GM21723 (cell line): ENCODE measurements around the gene IP6K2.

Experiments used
- ATAC-seq: cut with Tn5 transposase; IDR thresholded peaks from one replicate; pipeline ENCODE4 v1.9.1; 2021; ENCODE audit warnings: mild to moderate bottlenecking, moderate library complexity; ENCODE audit not compliant: unreplicated experiment

IP6K2 gene

GRCh38 chr3:48674505-48674904 lies 42.5 kb downstream of the IP6K2 start:
- ATAC-seq, result no peak

- ATAC-seq, result no peak
Observed at GRCh38 chr3:48672522-48672921, 44.5 kb downstream of the IP6K2 start.

- ATAC-seq, result no peak
Observed at GRCh38 chr3:48664929-48665328, 52.1 kb downstream of the IP6K2 start.

GRCh38 chr3:48664313-48664644 lies 52.7 kb downstream of the IP6K2 start:
- ATAC-seq, result no peak

- ATAC-seq, result peak; percentile 85
Observed at GRCh38 chr3:48663489-48664312, 53.3 kb downstream of the IP6K2 start.

- ATAC-seq, result no peak
Observed at GRCh38 chr3:48662753-48663488, 54.1 kb downstream of the IP6K2 start, which contains the start of gene CELSR3. TSS of gene CELSR3 (minus strand) at chr3:48662886. CDS start at chr3:48662634, 252 bp downstream.

GRCh38 chr3:48662145-48662752 lies 54.8 kb downstream of the IP6K2 start:
- no peak for ATAC-seq

- ATAC-seq, result no peak
Observed at GRCh38 chr3:48661501-48662144, 55.4 kb downstream of the IP6K2 start.

- ATAC-seq, result no peak
Observed at GRCh38 chr3:48660800-48661400, 56.1 kb downstream of the IP6K2 start.

GRCh38 chr3:48656841-48657281 lies 60.2 kb downstream of the IP6K2 start:
- no peak for ATAC-seq

- peak; percentile 61 for ATAC-seq
Observed at GRCh38 chr3:48656061-48656840, 60.8 kb downstream of the IP6K2 start.

- ATAC-seq, result no peak
Observed at GRCh38 chr3:48655606-48656005, 61.4 kb downstream of the IP6K2 start.

- no peak for ATAC-seq
Observed at GRCh38 chr3:48655063-48655462, 62.0 kb downstream of the IP6K2 start.

- ATAC-seq, result no peak
Observed at GRCh38 chr3:48652923-48653715, 63.9 kb downstream of the IP6K2 start.

- ATAC-seq, result no peak
Observed at GRCh38 chr3:48651771-48652170, 65.2 kb downstream of the IP6K2 start.

- ATAC-seq, result no peak
Observed at GRCh38 chr3:48650723-48651122, 66.3 kb downstream of the IP6K2 start.

- no peak for ATAC-seq
Observed at GRCh38 chr3:48648188-48648850, 68.7 kb downstream of the IP6K2 start.

GRCh38 chr3:48647714-48648113 lies 69.3 kb downstream of the IP6K2 start:
- no peak for ATAC-seq
